IPS-18c (cell line): ENCODE results near the gene RBM26.

Experiments
- H3K4me3 ChIP-seq: 2 replicates; pipeline ENCODE4 v1.7.0; 2013; ENCODE audit warnings: low read depth, mild to moderate bottlenecking, low read length, moderate library complexity; ENCODE audit not compliant: insufficient read depth
- H3K9me3 ChIP-seq: one replicate; pipeline ENCODE4 v1.6.1; 2013; ENCODE audit warnings: mild to moderate bottlenecking, low read length, moderate library complexity; ENCODE audit not compliant: control insufficient read depth, insufficient read depth

The RBM26 gene

DNA sequence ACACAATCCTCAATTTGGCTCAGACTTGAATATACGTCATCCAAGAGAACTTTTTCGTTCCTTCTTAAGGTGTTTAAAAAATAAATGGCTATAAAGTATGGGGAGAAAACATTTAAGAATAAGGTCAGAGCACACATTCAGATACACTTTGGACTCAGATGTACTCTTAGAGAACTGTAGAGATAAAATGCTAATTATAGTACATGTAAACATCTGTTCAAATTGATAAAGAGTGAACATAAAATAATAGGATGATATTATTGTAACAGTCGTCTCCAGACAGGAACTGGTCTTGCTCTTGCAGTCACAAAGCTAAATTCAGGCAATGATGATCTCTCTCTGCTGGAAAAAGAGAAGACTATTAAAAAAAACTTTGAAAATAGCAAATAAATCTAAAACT is 91.4 kb downstream of the RBM26 start:
- no peaks in the 10 kb centered on the region for H3K9me3 ChIP-seq
- no peak overlapping the region for H3K4me3 ChIP-seq

DNA sequence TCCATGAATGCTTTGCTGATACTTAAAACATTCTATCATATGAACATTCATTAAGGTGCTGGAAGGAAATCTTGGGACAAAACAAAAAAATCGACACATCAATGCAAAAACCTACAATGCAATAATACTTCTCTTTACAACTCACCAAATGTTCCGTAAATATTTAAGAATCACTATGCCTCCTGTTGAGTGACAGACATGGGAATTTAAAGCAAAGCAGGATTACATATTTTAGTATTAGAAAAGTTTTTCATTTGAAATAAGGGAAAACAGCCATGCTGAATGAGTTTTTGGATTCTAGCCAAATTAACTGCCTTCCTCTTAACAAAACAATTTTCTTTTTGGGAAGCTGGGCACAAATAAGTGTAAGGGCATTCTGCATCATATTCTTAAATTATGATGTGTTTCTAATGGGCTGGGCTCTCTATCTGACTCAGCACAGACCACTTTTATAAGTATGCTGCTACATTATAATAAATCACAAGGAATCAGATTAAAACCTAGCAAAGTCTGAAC is 93.7 kb downstream of the RBM26 start:
- no peak overlapping the region for H3K4me3 ChIP-seq
- H3K9me3 ChIP-seq, result no peaks in the 10 kb centered on the region

DNA sequence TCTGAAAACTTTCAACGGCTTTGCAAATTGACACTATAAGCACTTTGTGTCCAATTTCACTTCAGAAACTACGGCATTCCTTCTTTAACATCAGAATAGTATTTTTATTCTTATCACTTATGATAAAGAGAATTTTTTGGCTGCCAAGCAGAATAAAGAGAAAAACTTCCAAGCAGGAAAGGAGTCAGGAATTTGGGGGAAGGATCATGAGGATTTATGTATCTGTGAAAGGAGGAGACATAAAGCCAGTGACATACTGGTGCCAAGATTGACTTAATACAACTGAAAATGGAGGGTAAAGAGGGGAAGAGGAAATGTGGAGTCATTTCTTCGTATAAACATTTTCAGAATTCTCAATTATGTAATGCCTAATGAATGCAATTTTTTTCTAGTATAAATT is 94.7 kb downstream of the RBM26 start:
- H3K4me3 ChIP-seq, result no peak overlapping the region
- H3K9me3 ChIP-seq, result no peaks in the 10 kb centered on the region

DNA sequence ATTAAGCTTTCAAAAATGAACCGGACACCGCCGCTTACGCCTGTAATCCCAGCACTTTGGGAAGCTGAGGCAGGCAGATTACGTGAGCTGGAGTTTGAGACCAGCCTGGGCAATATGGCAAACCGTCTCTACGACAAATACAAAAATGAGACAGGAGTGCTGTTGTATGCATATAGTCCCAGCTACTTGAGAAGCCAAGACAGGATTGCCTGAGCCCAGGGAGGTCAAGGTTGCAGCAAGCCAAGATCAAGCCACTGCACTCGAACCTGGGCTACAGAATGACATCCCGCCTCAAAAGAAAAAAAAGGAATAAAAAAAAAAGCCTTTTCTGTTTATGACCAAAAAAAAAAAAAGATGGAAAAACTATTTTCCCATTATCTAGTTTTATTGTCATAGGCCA is 96.4 kb downstream of the RBM26 start:
- Histone ChIP-seq H3K9me3 (no peaks in the 10 kb centered on the region), H3K4me3 (no peak overlapping the region)

DNA sequence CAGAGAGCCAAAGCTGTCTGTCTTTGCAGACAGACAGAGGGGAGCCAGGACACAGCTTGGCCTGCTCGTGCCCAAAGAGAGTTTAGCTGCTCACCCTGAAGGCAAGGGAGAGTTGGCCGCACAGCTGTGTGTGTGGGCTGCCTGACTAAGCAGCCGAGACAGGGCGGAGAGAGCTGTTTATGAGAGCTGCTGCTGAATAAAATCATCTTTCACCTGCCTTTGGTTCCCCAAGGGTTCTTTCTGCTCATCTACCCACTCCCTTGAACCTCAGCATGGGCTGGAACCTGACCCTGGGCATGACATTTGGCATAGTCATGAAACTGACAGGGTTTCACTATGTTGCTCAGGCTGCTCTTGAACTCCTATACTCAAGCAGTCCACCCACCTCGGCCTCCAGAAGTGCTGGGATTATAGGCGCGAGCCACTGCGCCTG is 98.2 kb downstream of the RBM26 start:
- Histone ChIP-seq H3K9me3 (no peaks in the 10 kb centered on the region), H3K4me3 (no peak overlapping the region)

DNA sequence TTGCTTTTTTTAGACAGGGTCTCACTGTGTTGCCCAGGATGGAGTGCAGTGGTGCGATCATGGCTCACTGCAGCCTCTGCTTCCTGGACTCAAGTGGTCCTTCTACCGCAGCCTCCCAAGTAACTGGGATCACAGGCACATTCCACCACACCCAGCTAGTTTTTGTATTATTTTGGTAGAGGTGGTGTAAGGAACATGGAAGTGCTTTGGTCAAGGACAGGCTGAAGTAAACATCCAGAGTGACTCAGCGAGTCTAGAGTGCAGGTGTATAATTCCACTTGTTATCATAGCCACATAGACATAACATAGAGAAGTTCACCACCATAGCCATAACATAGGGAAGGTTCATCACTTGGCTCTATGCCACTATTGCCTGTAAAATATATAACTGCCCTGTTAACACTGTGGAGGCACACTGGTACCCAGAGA is 98.6 kb downstream of the RBM26 start:
- H3K4me3 ChIP-seq, result no peak overlapping the region
- H3K9me3 ChIP-seq, result no peaks in the 10 kb centered on the region

DNA sequence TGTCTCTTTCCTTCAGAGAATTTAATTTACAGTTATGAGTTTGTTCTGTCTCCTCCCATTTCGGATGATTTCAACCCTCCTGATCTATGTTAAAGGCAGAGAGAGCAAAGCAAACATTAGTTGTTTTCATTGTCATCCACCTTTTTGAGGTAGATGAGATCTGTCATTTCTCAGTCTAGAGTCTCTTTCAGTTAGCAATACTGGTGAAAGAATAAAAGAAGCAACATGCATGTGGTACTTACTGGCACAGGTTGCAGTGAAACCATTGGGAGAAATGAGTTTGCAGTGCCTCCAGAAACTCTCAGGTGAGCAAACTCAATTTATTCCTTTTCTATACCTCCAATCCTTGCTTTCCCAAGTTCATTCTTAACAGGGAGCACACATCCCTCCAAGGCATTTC is 99.4 kb downstream of the RBM26 start:
- no peak overlapping the region for H3K4me3 ChIP-seq

DNA sequence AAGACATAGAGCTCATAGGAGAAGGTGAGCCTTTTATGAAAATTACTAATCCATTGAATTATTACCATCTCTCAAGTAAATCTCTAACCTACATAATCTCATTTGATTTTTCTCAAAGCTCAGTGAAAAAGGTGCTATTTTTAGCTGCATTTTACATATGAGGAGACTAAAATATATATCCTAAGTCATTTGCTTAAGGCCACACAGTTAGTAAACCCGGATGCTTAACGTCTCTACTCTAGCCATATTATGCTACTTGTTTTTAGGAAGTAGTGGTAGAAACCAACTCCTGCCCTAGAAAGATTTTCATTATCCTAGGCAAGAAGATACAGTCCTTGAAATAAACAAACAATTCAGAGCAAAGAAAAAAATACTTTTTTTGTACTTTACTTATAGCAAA is 108.9 kb downstream of the RBM26 start:
- H3K4me3 ChIP-seq, result no peak overlapping the region

More for the DNA sequence above, 99.4 kb downstream of the RBM26 start:
- no peaks in the 10 kb centered on the region for H3K9me3 ChIP-seq

DNA sequence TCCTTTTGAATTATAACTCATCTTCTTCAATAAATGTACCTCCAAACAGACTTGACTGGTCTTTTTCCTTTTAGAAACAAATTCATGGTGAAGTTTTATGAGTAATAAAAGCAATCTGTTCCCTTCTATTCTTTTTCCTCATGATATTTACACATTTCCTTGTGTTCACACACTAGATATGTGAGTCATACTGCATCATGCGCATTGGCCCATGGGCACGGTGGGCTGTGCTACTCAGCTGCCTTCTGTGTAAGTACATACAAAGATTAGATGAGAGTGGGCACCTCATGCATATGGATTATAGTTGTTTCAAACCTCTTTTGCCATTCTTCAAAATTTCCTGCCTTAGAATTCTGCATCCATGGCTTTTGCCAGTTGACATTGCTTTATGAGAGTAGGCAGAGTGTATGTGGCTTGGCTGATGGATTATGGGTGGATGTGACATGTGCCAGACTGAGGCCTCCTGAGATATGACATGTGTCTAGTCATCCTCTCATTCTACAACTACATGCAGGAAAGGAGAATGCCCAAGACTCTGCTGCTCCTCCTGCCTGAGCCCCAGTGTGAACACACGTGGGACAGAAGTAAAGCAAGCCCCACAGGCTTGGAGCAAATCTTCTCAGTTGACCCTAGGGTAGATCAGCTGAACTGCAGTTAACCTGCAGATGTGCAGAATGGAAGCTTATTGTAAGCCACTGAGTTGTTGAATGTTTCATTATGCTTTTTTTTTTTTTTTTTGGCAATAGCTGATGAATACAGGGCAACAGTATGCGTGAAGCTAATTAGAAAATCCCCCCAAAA is 109.9 kb downstream of the RBM26 start:
- H3K9me3 ChIP-seq, result peaks cover 15% of the 10 kb centered on the region

More for the DNA sequence above, 108.9 kb downstream of the RBM26 start:
- H3K9me3 ChIP-seq, result peaks cover 15% of the 10 kb centered on the region

DNA sequence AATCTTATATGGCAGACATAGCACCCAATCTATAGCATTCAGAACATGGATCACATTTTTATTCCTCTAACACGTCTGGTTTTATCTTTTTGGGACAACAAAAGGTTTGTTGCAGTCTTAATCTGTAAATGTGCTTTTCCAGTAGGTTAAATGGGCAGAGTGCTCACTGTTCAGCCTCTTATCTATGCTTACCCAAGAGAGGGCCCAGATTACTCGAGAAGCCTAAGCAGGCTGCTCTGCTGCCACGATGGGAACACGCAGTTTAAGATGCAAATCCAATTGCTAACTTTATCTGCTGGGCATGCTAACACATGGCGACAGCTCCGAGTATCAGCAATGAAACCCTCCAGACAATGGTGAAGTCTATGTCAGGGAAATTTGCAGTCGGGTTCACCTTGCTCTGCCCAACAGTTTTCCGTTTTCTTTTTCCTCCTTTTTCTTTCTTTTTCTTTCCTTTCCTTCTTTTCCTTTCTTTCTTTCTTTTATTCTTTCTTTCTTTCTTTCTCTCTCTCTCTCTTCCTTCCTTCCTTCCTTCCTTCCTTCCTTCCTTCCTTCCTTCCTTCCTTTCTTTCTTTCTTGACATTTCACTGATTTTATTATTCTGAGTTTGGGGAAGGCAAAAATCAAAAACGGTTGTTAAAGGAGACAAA is 115.3 kb downstream of the RBM26 start:
- Histone ChIP-seq H3K4me3 (no peak overlapping the region), H3K9me3 (no peaks in the 10 kb centered on the region)

More for the DNA sequence above, 109.9 kb downstream of the RBM26 start:
- no peak overlapping the region for H3K4me3 ChIP-seq

DNA sequence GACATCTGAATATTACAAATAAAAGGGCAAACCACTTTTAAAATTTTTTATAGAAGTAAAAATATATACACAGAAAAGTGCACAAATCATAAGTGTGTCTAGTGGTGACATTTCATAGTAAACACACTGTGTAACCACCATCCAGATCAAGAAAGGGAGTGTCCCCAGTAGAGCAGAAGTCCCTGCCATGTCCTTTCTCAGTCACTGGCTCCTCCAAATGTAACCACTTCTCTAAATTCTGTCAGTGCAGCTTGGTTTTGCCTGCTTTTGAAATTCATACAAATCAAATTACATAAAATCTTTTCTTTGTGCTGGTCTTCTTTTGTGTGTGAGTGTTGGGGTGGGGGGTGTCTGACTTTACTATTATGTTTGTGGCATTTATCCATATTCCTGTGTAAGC is 116.5 kb downstream of the RBM26 start:
- no peaks in the 10 kb centered on the region for H3K9me3 ChIP-seq
- H3K4me3 ChIP-seq, result no peak overlapping the region

DNA sequence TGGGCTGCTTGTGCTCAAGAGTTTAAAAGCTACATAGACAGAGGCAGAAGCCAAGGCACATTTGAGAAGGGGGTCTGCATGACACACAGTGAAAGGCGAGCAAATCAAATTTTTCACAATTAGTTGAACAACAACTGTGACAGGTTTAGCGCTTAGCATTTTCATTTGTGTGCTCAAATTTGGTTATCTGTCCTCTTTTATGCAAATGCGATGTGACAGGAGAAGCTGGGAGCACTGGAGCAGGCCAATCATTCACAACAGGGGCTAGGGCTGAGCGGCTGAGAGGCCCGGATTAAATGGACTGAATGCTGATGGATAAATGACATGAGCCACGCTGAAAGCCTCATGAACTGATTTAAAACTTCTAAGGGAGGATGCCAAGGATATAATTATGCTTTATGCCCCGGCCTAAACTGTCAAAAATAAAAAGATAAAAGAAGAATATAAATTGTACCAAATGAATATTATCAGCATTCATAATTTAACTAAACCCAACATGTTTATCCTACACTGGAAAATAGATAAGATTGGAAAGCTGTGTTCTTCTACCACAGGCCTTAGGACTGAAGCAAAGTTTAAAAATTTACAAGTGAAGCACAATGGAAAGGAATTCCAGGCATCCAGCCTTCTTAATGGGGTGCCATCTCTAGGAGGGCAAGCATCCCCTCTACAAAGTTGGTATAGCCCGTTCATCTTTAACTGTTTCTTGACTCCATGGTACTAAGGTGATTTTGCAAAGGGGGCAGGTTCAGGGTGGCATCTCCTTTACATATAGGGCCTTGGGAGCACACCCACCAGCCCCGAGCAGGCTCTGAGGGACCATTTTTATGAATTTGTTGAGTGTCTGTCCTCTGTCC is 117.9 kb downstream of the RBM26 start:
- H3K9me3 ChIP-seq, result no peaks in the 10 kb centered on the region
- no peak overlapping the region for H3K4me3 ChIP-seq

DNA sequence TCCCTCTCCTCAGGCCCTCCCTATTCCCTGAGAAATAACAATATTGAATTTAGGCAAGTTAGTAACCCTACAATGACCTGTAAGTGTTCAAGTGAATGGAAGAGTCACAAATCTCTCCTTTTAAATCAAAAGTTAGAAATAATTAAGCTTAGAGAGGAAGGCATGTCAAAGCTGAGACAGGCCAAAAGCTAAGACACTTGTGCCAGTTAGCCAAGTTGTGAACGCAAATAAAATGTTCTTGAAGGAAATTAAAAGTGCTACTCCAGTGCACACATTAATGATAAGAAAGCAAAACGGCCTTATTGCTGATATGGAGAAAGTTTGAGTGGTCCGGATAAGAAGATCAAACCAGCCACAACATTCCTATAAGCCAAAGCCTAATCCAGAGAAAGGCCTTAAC is 120.9 kb downstream of the RBM26 start:
- no peak overlapping the region for H3K4me3 ChIP-seq
- no peaks in the 10 kb centered on the region for H3K9me3 ChIP-seq

DNA sequence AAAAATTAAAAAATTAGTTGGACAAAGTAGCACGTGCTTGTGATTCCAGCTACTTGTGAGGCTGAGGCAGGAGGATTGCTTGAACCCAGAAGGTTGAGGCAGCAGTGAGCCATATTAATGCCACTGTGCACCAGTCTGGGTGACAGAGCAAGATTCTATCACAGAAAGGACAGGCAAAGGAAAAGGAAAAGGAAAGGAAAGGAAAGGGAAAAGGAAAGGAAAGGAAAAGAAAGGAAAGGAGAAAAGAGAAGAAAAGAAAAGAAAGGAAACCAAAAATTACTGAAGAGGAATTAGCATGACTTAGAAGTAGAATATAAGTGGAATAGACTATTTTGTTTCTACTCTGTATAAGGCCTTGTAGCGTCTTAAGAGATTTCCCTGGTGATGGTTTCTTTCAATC is 122.3 kb downstream of the RBM26 start:
- Histone ChIP-seq H3K4me3 (no peak overlapping the region), H3K9me3 (no peaks in the 10 kb centered on the region)

DNA sequence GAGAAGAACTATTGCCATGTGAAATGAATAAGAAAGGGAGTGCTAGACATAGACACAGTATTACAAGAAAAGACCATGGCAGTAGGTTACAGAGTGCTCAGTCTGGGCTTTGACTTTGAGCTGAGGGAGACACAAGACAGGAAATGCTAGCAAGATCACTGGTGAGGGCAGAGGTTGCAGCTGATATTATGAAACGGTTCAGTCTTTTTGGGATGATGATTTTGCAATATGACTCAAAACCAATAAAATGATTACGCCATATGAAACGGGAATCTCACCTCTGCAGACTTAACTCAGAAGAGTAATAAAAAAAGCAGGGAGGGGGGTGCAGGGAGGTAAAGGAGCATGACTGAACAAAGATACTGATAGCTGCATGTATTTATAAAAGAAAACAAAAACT is 123.1 kb downstream of the RBM26 start:
- no peak overlapping the region for H3K4me3 ChIP-seq
- H3K9me3 ChIP-seq, result no peaks in the 10 kb centered on the region

DNA sequence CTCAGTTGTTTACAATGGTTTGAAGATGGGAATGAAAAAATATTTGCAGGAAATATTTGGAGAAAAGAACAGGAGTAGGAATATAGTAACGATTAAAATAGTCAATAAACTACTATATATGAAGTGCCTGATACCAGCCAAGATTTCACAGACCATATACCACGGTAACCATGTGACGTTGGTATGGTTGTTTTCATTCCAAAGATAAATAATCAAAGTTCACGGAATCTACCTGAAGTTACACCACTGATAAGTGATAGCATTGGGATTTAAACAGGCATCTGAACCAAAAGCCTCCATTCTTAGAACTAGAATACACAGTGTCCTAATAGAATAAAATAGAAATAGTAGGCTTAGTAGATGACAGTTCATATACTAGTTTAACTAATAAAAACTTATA is 123.5 kb downstream of the RBM26 start:
- no peak overlapping the region for H3K4me3 ChIP-seq

DNA sequence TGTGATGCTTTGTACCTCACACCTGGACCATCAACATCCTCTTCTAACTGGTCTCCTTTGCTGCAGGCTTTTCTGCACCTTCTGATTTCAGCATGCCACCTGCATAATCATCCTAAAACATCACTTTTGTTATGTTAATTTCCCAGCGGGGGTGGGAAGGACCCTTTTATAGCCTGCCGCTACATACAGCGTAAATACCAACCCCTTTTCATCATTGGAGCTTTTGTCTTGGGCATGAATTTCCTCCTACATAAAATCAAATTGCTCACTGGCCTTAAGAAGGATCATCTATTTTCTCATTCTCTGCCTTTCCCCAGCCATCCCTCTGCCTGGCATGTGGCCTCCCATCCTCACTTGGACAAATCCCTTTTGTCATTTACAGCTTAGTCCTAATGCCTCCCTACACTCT is 124.7 kb downstream of the RBM26 start:
- Histone ChIP-seq H3K4me3 (no peak overlapping the region), H3K9me3 (no peaks in the 10 kb centered on the region)

More for the DNA sequence above, 123.5 kb downstream of the RBM26 start:
- no peaks in the 10 kb centered on the region for H3K9me3 ChIP-seq
